Fibroblast of skin of back (primary cell): Measurements from ENCODE around the gene SYNPO2.
"Not testable (repeated sequence)": the region's sequence is repeated elsewhere in the genome, so short reads cannot be mapped to it uniquely, and the experiment has no call there.

Experiments
- DNase-seq: peaks from one replicate; pipeline ENCODE4 v3.0.0-alpha.2; 2013

The SYNPO2 gene

DNA sequence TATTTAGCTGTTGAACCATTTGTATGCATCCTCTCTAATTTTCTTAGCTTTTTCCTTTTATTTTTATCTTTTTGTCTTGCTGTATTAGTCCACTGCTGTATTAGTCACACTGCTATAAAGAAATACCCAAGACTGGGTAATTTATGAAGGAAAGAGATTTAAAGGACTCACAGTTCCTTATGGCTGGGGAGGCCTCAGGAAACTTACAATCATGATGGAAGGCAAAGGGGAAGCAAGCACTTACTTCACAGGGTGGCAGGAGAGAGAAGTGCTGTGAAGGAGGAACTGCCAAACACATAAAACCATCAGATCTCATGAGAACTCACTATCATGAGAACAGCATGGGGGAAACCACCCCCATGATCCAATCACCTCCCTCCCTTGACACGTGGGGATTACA is 114.3 kb downstream of the SYNPO2 start:
- DNase-seq = not testable (repeated sequence)

GRCh38 chr4:119005928-119006460 is 117.3 kb downstream of the SYNPO2 start:
- DNase-seq = no peak

GRCh38 chr4:119008761-119009160 is 120.1 kb downstream of the SYNPO2 start:
- DNase-seq = no peak

DNA sequence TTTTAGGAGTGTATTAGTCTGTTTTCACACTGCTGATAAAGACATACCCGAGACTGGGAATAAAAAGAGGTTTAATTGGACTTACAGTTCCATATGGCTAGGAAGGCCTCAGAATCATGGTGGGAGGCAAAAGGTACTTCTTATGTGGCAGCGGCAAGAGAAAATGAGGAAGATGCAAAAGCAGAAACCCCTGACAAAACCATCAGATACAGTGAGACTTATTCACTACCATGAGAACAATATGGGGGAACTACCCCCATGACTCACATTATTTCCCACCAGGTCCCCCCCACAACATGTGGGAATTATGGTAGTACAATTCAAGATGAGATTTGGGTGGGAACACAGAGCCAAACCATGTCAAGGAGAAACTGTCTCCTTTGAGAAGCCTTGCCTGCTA is 121.6 kb downstream of the SYNPO2 start:
- not testable (repeated sequence) for DNase-seq

DNA sequence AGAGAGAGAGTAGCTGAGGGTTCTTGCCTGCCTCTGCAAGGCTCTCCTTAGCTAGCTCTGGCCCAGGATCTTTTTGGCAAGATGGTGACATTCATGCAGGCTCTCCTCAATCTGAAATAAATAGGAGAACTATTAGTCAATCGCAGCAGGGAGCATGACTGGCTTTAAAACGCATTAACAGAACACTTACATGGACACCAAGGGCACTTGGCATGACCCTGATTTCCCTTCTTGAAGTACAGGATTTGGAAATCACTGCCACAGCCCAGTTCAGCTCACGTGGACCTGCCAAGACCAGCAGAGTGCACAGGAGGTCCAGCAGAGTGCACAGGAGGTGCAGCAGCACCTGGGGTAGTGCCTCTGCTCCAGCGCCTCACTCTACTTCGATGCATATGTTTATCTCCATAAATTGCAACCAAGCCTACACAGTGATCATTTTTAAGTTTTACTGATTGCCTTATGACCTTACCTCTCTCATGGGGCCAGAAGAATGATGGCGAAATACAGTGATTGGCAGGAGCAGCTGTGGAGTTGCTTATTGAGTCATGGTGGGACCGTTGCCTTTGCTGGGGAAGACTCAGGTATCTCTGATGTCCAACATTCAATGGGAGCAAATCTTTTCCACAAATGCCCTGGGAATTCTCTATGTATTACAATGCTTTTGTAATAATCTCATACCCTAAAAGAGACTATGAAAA is 122.4 kb downstream of the SYNPO2 start:
- no peak for DNase-seq

DNA sequence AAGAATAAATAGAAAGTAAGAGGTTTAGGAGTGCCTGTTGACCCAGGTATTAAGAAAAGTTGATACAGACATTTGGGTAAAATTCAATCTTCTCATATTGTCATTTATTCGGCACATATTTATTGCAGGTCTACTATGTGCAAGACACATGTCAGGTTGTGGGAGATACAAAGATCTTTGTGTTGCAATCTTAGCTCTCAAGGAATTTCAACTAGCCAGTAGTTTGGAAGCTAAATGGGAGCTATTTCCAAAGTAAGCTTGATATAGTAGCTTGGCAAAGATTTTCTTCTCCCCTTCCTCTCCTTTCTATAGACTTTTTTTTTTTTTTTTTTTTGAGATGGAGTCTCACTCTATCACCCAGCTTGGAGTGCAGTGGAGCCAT is 122.9 kb downstream of the SYNPO2 start:
- DNase-seq = no peak

DNA sequence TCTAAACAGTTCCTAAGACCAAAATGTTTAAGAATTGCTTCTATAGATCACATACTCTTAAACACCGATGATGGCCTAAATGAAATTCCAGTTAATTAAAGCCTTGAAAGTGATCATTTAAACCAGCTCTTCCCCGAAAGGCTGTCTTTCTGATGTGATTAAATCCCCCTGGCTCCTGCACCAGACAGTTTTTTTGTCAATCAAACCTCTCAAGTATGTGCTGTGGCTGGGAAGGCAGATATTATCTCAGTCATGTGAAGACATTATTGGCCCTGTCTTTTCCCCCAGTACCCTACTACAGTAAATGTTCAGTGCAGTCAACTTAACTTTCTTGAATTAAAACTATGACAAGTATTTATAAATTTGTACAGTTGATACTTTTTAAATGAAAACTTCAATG is 126.0 kb downstream of the SYNPO2 start:
- DNase-seq = no peak

- peak; percentile 96 for DNase-seq
Observed at GRCh38 chr4:119016636-119017035, 128.0 kb downstream of the SYNPO2 start.

GRCh38 chr4:119017636-119018035 is 129.0 kb downstream of the SYNPO2 start:
- no peak for DNase-seq

DNA sequence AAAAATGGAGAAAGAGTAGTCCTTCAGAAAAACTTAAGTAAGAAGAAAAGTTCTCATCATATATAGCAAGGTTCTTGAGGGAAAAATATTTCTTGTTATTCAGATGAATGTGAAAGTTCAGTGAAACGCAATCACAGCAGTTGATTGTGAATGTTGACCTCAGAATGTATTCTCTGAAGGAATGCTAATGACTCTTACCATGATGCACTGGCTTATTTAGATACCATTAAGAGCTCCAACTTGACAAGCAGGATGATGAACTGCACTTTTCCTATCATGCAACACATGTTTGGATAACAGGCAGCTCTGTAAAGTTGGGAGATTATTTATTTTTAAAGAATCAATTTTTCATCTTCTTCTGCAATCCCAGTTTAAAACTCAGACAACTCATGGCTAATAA is 131.5 kb downstream of the SYNPO2 start:
- DNase-seq = peak; percentile 65

DNA sequence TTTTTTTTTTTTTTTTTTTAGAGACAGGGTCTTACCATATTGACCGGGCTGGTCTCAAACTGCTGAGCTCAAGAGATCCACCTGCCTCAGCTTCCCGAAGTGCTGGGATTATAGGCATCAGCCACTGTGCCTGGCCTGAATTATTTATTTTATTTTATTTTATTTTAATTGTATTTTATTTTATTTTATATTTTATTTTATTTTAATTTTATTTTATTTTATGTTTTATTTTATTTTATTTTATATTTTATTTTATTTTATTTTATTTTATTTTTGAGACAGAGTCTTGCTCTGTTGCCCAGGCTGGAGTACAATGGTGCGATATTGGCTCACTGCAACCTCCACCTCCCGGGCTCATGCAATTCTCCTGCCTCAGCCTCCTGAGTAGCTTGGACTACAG is 133.9 kb downstream of the SYNPO2 start:
- DNase-seq = not testable (repeated sequence)

DNA sequence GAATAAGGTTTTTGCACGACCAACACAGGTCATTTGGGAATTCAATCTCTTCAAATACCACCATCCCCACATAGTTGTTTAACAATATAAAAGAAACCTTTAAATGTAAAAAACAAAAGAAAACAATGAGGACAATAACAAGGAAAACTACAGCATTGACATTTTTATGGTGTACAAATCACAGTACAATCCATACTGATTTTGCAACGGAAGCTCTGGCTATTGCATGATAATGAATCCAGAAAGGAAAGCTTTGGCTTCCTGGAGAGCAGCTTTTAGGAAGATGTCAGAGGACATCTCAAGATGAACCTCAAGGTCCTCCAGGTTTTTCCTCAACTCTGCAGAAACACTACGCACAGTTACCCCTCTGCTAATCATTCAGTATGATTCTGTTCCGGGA is 135.4 kb downstream of the SYNPO2 start:
- DNase-seq = no peak

GRCh38 chr4:119025420-119025819 is 136.8 kb downstream of the SYNPO2 start:
- peak; percentile 72 for DNase-seq

GRCh38 chr4:119025916-119026661 is 137.4 kb downstream of the SYNPO2 start:
- peak; percentile 85 for DNase-seq

- peak; percentile 69 for DNase-seq
Observed at GRCh38 chr4:119026662-119027444, 138.2 kb downstream of the SYNPO2 start.

DNA sequence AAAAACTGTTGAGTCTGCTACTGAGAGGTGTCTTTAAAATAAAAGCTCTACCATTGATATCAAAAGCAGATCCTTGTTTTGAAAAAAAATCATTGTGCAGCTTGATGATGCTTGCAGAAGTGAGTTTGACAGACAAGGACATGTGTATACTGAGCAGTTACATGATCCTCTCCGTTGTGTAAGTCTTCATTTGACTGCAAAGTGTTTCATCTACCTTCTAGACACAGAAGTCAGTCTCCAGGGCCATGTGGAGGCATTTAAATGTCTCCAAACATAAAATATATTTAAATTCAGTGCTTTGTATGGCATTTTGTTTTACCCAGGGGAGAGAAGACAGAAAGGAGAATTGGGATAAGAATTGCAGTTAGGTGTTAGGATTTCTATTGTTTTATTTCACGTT is 139.2 kb downstream of the SYNPO2 start:
- no peak for DNase-seq

DNA sequence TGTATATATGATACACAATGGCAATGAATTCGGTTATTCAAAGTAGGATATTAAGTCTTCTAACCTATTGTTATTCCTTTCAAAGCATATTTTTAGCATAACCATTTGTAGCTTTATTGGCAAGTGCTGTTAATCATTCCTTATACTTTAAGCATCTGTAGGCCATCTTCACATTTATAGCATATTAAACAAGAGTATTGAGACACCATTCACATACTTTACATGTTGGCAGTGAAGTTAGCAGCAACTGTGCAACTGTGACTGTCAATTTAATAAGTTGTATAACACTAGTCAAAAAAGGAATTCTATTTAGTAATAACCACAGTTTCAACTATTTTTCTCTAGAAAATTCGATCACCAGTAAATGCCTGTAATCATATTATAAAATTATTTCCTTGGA is 139.6 kb downstream of the SYNPO2 start:
- DNase-seq = no peak

- DNase-seq = no peak
Observed at GRCh38 chr4:119029847-119030535, 141.3 kb downstream of the SYNPO2 start.

GRCh38 chr4:119030536-119030890 is 141.9 kb downstream of the SYNPO2 start:
- no peak for DNase-seq

DNA sequence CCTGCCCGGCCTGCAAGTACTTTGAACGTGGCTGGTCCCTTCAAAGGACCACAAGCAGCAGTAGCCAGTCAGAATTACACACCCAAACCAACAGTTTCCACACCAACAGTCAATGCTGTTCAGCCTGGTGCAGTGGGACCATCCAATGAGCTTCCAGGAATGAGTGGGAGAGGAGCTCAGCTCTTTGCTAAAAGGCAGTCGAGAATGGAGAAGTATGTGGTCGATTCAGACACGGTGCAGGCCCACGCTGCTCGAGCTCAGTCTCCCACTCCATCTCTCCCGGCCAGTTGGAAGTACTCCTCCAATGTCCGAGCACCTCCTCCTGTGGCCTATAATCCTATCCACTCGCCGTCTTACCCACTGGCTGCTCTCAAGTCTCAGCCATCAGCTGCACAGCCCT is 142.6 kb downstream of the SYNPO2 start:
- DNase-seq = no peak

- no peak for DNase-seq
Observed at GRCh38 chr4:119032921-119033685, 144.4 kb downstream of the SYNPO2 start.
